ENCODE measurements around the gene DNAH10.

Gene DNAH10

DNA sequence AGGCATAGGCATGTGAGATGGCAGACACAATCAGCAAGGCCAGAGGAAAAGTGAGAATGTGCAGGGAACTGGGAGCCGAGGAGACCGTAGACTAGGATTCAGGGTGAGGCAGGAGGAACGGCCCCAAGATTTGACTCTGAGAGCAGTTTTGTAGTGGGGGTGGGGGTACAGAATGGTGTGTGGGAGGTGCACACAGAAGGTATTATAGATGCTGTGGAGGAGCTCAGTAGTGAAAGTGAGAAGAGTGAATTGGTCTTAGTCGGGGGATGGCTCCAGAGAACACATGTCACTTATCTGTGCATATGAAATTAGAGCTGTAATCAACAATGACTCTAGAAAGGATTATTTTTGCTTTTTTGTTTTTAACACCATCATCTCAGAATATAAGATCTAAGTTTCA lies 222.8 kb downstream of the DNAH10 start:
- DNase-seq: no peak

All from stimulated activated CD4-positive, alpha-beta T cell treated with anti-CD3 and anti-CD28 coated beads, Interleukin-2, amount 100 ng/mL, for 24 hours (primary cell).